ENCODE results near the gene RAD51. TPM values are rescaled to one million over a fixed set of nuclear protein-coding genes. Genes with fewer than 3 reads are reported as not detected.
"Not testable (repeated sequence)": the region's sequence is repeated elsewhere in the genome, so short reads cannot be mapped to it uniquely, and the experiment has no call there.

RAD51 gene
- total RNA-seq: 4.2 TPM

DNA sequence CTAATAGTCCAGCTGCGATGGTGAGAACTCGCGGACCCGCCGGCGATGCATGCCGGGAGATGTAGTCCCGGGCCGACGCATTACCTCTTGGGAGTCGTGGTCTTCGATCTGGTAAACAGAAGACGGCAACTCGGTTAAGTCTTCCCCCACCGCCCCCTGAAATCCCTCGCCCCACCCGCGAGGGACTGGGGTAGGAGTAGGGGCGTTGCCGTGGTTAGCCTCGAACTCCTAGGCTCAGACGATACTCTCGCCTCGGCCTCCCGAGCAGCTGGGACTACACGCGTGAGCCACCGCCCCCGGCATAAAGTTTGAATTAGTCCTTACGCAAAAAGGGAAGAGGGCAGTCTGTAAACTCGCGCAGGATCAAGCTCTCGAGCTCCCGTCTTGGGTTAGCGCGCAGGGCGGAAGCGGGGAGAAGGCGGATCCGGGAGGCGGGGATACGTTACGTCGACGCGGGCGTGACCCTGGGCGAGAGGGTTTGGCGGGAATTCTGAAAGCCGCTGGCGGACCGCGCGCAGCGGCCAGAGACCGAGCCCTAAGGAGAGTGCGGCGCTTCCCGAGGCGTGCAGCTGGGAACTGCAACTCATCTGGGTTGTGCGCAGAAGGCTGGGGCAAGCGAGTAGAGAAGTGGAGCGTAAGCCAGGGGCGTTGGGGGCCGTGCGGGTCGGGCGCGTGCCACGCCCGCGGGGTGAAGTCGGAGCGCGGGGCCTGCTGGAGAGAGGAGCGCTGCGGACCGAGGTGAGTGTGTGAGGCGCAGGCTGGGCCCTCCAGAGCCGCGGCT, at the start of gene RAD51:
Gene RAD51, plus strand, starts transcription at position 487 of the 781 bp plus-strand sequence. CDS start 3,585 bp downstream, outside the sequence.
- peak within 1 kb of the TSS; percentile 98 for H3K27ac ChIP-seq
- peak within 1 kb of the TSS; percentile 73 to 80 for H3K4me3 ChIP-seq
- DNase-seq (ENCODE audit: extremely low spot score in 2 of 2): peak in 1 of 2 donors; percentile 90
- peaks cover 0 to 8% of the 10 kb centered on the region in 2 donors for H3K36me3 ChIP-seq
- TF ChIP-seq, protein P1, sequence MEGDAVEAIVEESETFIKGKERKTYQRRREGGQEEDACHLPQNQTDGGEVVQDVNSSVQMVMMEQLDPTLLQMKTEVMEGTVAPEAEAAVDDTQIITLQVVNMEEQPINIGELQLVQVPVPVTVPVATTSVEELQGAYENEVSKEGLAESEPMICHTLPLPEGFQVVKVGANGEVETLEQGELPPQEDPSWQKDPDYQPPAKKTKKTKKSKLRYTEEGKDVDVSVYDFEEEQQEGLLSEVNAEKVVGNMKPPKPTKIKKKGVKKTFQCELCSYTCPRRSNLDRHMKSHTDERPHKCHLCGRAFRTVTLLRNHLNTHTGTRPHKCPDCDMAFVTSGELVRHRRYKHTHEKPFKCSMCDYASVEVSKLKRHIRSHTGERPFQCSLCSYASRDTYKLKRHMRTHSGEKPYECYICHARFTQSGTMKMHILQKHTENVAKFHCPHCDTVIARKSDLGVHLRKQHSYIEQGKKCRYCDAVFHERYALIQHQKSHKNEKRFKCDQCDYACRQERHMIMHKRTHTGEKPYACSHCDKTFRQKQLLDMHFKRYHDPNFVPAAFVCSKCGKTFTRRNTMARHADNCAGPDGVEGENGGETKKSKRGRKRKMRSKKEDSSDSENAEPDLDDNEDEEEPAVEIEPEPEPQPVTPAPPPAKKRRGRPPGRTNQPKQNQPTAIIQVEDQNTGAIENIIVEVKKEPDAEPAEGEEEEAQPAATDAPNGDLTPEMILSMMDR (IDR thresholded peaks at IDR 0.05): no peak
- TF ChIP-seq POLR2AphosphoS5 (IDR thresholded peaks at IDR 0.05; ENCODE audit: insufficient read depth in 1 of 2, low read depth in 1 of 2) (peak; percentile 69 to 95), POLR2A (IDR thresholded peaks at IDR 0.05) (peak in 1 of 2 donors; percentile 9)
- H3K27me3 ChIP-seq: no peaks in the 10 kb centered on the region
- intact Hi-C loops (cut with DNase I): loop anchor here (10.0 kb wide), 1 partner anchor 60 kb away; the partner anchor contains the start of gene RMDN3
- H3K9me3 ChIP-seq: no peaks in the 10 kb centered on the region
- peaks cover 19% of the 10 kb centered on the region for H3K4me1 ChIP-seq

DNA sequence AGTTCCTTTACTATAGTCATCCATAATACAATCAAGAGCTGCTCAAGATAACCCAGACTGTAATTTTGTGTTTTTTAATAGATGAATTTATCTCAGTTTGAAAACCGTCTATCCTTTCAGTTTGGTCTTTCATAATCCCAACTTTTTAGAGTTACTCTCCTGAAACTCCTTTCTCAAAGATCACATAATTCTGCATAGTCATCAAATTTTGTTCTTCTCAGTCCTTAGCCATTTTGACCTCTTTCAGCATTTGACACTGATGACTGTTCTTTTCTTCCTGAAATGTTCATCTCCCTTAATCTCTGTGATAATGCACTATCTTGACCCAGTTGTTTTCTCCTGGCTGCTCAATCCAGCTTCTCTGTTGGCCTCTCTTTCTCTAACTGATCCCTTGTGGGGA, 47.5 kb upstream of the RAD51 start:
- TF ChIP-seq POLR2AphosphoS5 (IDR thresholded peaks at IDR 0.05; ENCODE audit: insufficient read depth in 1 of 2, low read depth in 1 of 2) (no peak), POLR2A (IDR thresholded peaks at IDR 0.05) (no peak)
- TF ChIP-seq, protein P1 (IDR thresholded peaks at IDR 0.05): no peak
- DNase-seq (ENCODE audit: extremely low spot score in 2 of 2): no peak
- H3K4me3 ChIP-seq: no peak overlapping the region
- H3K9me3 ChIP-seq: no peaks in the 10 kb centered on the region
- intact Hi-C loops (cut with DNase I): no loop called here
- H3K36me3 ChIP-seq: no peaks in the 10 kb centered on the region
- no peak overlapping the region for H3K27ac ChIP-seq
- no peaks in the 10 kb centered on the region for H3K27me3 ChIP-seq
- H3K4me1 ChIP-seq: no peaks in the 10 kb centered on the region

DNA sequence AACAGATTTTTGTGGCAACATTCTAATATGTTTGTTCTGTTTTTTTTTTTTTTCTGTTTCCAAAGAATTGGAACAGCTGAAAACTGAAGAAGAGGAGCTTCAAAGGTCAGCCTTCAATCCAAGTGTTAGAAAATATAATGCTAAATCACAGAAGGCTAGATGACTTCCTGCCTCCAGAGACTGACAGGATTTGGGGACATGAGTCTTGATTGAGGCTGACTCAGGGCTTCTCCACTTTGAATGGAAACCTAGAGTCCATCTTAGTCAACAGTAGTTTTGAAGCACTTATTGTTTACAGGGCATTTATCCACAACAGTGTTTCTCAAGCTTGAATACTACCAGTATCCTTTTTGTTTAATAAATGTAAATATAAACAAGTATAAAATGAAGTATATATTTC, 44.5 kb upstream of the RAD51 start:
- intact Hi-C loops (cut with DNase I): no loop called here
- Histone ChIP-seq H3K9me3 (no peaks in the 10 kb centered on the region), H3K4me3 (no peak overlapping the region), H3K36me3 (no peaks in the 10 kb centered on the region), H3K27ac (no peak overlapping the region), H3K27me3 (no peaks in the 10 kb centered on the region), H3K4me1 (no peaks in the 10 kb centered on the region)
- no peak for DNase-seq (ENCODE audit: extremely low spot score in 2 of 2)
- TF ChIP-seq POLR2A (IDR thresholded peaks at IDR 0.05) (no peak), POLR2AphosphoS5 (IDR thresholded peaks at IDR 0.05; ENCODE audit: insufficient read depth in 1 of 2, low read depth in 1 of 2) (no peak)

DNA sequence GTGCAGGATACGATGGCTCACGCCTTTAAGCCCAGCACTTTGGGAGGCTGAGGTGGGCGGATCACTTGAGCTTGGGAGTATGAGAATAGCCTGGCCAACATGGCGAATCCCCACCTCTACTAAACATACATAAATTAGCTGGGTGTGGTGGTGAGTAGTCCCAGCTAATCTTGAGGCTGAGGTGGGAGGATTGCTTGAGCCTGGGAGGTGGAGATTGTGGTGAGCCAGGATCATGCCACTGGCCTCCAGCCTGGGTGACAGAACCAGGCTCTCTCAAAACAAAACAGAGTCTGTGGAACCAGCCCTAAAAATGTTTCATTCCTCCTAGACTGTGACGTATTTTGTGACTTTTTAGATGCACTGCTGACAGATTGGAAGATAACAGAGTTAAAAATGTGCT, 34.3 kb upstream of the RAD51 start:
- DNase-seq (ENCODE audit: extremely low spot score in 2 of 2): no peak
- intact Hi-C loops (cut with DNase I): no loop called here
- Histone ChIP-seq H3K27me3 (no peaks in the 10 kb centered on the region), H3K4me3 (no peak overlapping the region), H3K27ac (no peak overlapping the region), H3K4me1 (no peaks in the 10 kb centered on the region), H3K36me3 (no peaks in the 10 kb centered on the region), H3K9me3 (no peaks in the 10 kb centered on the region)
- TF ChIP-seq, protein P1 (IDR thresholded peaks at IDR 0.05): no peak
- TF ChIP-seq POLR2AphosphoS5 (IDR thresholded peaks at IDR 0.05; ENCODE audit: insufficient read depth in 1 of 2, low read depth in 1 of 2): no peak
- TF ChIP-seq POLR2A (IDR thresholded peaks at IDR 0.05): no peak

DNA sequence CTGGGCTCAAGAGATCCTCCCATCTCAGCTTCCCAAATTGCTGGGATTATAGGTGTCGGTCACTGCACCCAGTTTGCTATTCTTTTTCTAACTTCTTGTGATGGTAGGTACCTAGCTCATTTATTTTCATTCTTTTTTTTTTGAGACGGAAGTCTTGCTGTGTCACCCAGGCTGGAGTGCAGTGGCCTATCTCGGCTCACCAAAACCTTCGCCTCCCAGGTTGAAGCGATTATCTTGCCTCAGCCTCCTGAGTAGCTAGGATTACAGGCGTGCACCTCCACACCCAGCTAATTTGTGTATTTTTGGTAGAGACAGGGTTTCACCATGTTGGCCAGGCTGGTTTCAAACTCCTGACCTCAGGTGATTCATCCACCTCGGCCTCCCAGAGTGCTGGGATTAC, 30.1 kb upstream of the RAD51 start:
- intact Hi-C loops (cut with DNase I): no loop called here
- DNase-seq (ENCODE audit: extremely low spot score in 2 of 2): no peak
- H3K36me3 ChIP-seq: no peaks in the 10 kb centered on the region
- H3K4me3 ChIP-seq: no peak overlapping the region
- no peaks in the 10 kb centered on the region for H3K9me3 ChIP-seq
- no peaks in the 10 kb centered on the region for H3K4me1 ChIP-seq
- H3K27ac ChIP-seq: no peak overlapping the region
- TF ChIP-seq POLR2A (IDR thresholded peaks at IDR 0.05): no peak
- no peak for TF ChIP-seq POLR2AphosphoS5 (IDR thresholded peaks at IDR 0.05; ENCODE audit: insufficient read depth in 1 of 2, low read depth in 1 of 2)
- TF ChIP-seq, protein P1 (IDR thresholded peaks at IDR 0.05): no peak
- H3K27me3 ChIP-seq: no peaks in the 10 kb centered on the region

DNA sequence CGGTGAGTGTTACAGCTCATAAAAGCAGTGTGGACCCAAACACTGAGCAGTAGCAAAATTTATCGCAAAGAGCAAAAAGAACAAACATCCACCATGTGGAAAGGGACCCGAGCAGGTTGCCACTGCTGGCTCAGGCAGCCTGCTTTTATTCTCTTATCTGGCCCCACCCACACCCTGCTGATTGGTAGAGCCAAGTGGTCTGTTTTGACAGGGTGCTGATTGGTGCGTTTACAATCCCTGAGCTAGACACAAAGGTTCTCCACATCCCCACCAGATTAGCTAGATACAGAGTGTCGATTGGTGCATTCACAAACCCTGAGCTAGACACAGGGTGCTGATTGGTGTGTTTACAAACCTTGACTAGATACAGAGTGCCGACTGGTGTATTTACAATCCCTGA, 18.7 kb upstream of the RAD51 start:
- H3K4me1 ChIP-seq; H3K27ac ChIP-seq; H3K4me3 ChIP-seq; DNase-seq (ENCODE audit: extremely low spot score in 2 of 2); H3K9me3 ChIP-seq; H3K36me3 ChIP-seq; intact Hi-C loops (cut with DNase I); H3K27me3 ChIP-seq: not testable (repeated sequence)

DNA sequence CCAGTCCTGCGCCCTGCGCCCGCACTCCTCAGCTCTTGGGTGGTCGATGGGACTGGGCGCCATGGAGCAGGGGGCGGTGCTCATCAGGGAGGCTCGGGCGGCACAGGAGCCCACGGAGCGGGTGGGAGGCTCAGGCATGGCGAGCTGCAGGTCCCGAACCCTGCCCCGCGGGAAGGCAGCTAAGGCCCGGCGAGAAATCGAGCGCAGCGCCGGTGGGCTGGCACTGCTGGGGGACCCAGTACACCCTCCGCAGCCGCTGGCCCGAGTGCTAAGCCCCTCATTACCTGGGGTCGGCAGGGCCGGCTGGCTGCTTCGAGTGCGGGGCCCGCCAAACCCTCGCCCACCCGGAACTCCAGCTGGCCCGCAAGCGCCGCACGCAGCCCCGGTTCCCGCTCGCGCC, 18.1 kb upstream of the RAD51 start:
- H3K4me3 ChIP-seq; intact Hi-C loops (cut with DNase I); H3K9me3 ChIP-seq; H3K36me3 ChIP-seq; DNase-seq (ENCODE audit: extremely low spot score in 2 of 2); H3K27me3 ChIP-seq; H3K4me1 ChIP-seq; H3K27ac ChIP-seq: not testable (repeated sequence)
